Activated CD8-positive, alpha-beta memory T cell treated with anti-CD3 and anti-CD28 coated beads for 24 hours (primary cell): ENCODE measurements around the gene RGR.
"Not testable (repeated sequence)": the region's sequence is repeated elsewhere in the genome, so short reads cannot be mapped to it uniquely, and the experiment has no call there.

Experiments
- DNase-seq: peaks from one replicate; pipeline ENCODE4 v3.0.0-alpha.2; 2020

The RGR gene

DNA sequence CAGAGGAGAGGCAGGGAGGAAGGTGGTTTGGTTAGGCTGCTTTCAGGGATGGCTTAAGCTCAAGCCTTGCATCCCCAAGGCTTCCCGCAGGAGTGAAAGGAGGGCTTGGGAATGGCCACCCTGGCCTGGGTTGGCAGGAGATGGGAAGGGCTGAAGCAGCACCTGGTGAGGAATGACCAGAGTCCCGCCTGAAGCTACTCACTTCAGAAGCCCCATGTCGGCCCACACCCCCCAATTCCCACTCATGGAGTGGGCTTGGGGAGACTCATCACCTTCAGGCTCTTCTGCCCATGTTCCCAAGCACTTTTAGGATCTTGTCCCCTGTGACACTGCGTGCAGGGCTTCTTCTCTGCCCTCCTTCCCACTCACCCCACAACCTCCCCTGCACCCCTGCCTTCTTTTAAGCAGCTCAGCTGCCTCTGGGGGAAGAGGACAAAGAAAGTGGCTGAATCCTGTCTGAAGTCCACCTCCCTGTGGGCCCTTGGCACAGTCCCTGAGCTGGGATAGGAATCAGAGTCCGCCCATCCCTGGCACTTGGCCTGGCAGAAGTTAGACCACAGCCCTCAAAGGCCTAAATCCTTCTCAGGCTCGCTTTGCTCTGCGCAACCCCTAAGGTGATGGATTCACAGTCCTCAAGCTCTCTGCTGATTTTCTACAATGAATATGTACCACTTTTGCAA is 16.5 kb downstream of the RGR start:
- DNase-seq: peak; percentile 43

GRCh38 chr10:84262190-84262956 is 17.5 kb downstream of the RGR start:
- peak; percentile 42 for DNase-seq

DNA sequence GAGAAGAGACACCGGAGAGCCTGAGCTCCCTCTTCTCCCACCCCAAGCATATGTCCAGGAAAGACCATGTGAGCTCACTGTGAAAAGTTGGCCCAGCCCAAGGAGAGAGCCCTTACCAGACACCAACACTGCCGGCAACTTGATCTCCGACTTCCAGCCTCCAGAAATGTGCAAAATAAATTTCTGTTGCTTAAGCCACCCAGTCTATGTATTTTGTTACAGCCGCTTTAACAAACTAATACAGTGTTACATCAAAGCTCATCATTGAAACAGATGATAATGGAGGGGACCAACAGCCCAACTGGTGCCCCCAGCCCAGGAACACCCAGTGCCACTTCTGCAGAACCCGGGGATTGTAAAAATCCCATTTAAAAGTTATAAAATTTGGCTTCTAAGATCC is 18.9 kb downstream of the RGR start:
- peak; percentile 19 for DNase-seq

GRCh38 chr10:84264611-84265141 is 19.8 kb downstream of the RGR start:
- DNase-seq: peak; percentile 90

DNA sequence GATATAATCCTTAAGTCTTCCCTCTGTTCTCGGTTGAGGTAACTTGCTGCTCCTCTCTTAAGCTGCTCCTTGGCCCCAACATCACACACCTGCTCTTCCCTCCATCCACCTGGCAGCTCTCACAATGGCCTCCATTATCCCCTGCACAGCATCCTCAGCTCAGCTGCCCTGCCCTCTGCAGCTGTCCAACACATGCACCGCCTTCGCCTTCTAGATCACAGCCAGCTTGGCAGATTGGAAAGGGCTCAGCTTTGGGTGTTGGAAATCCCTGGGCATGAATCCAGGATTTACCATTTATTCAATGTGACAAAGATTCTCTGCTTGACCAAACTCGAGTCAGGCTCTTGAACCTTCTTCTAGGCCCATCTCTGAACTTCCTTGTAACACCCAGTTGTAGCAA is 20.6 kb downstream of the RGR start:
- DNase-seq: no peak

DNA sequence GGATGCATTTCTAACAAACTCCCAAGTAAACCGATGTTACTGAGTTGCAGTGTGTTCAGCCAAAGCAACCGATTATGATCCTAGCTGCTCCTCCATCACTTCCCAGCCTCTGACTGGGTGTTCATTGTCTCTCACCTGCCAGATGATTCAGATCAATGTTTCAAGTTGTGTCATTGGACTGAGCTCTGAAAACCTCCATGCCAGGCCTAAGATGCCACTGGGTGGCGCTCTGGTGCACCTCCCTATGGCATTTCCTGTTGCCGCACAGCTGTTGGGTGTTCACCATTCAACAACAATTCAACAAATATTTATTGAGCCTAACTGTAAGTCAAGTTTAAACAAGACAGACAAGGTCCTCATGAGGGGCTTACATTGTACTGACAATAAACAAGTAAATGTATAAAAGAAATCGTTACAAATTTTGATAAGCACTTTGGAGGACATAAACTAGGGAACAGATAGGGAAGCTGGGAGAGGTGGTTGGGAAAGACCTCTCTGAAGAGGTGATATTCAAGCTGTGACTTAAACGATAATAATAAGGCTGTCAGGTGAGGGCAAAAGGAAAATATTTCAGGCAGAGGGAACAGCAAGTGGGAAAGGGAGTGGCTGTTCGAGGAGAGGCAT is 22.8 kb downstream of the RGR start:
- DNase-seq: peak; percentile 84

- no peak for DNase-seq
These were observed 24.3 kb downstream of the RGR start for GRCh38 chr10:84269162-84269561.

DNA sequence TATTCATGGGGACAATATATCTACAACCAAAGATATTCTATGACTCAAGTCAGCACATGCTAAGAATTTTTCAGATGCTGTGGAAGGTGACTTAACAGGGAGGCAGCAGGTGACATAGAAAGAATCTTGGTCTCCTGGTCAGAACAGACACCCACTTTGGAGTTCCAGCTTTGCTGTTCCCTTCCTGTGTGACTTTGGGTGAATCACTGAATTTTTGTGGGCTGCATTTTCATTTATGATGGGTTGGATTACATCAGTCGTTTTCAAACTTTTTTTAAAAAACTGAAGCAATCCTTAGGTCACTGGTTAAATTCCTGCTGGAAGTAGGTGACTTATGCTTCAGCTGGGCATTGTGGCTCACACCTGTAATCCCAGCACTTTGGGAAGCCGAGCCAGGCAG is 24.9 kb downstream of the RGR start:
- no peak for DNase-seq

- DNase-seq: no peak
These were observed 25.9 kb downstream of the RGR start for GRCh38 chr10:84270708-84271107.

DNA sequence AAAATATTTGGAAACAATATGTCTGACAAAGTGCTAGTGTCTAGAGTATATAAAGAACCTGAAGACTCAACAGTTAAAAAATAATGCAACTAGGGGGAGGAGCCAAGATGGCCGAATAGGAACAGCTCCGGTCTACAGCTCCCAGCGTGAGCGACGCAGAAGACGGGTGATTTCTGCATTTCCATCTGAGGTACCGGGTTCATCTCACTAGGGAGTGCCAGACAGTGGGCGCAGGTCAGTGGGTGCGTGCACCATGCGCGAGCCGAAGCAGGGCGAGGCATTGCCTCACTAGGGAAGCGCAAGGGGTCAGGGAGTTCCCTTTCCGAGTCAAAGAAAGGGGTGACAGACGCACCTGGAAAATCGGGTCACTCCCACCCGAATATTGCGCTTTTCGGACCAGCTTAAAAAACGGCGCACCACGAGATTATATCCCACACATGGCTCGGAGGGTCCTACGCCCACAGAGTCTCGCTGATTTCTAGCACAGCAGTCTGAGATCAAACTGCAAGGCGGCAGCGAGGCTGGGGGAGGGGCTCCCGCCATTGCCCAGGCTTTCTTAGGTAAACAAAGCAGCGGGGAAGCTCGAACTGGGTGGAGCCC is 35.1 kb downstream of the RGR start:
- not testable (repeated sequence) for DNase-seq

DNA sequence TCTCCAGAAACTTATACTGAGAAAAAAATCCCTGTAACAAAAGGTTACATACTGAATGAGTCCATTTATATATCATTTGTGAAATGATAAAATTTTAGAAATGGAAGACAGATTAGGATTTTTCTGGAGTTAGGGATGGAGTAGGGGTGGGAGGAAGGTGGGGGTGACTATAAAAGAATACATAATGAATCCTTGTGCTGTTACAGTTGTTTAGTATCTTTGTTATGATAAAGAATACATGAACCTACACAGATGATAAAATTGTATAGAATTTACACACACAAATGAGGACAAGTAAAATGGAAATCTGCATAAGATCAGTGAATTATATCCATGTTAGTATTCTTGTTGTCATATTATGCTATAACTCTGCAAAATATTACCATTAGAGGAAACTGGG is 41.8 kb downstream of the RGR start:
- no peak for DNase-seq

GRCh38 chr10:84288151-84288550 is 43.3 kb downstream of the RGR start:
- no peak for DNase-seq

GRCh38 chr10:84289521-84290200 is 44.8 kb downstream of the RGR start:
- no peak for DNase-seq

- no peak for DNase-seq
These were observed 45.4 kb downstream of the RGR start for GRCh38 chr10:84290235-84290634.

GRCh38 chr10:84291384-84291783 is 46.5 kb downstream of the RGR start:
- DNase-seq: no peak

GRCh38 chr10:84292502-84292901 is 47.6 kb downstream of the RGR start:
- DNase-seq: no peak

GRCh38 chr10:84293171-84293570 is 48.3 kb downstream of the RGR start:
- no peak for DNase-seq

DNA sequence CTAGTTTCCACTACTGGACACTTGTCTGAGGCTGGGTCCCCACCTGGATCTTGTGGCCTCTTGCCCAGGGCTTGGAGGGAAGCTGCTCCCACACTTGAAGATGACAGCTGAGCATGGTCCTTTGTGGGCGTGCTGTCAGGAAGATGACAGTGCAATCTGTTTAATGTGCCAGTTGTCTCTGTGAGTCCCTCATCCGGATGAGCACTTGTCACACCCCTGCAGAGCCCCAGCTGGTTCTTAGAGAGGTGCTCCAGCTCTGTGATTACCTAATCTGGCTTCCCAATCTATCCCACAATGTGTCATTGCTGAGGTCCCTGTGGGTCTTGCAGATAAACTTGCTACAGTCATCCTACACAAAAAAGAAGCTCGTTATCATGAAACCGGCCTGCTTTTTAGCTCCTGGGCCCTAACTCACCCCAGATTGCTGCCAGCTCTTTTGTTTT is 48.7 kb downstream of the RGR start:
- DNase-seq: no peak

DNA sequence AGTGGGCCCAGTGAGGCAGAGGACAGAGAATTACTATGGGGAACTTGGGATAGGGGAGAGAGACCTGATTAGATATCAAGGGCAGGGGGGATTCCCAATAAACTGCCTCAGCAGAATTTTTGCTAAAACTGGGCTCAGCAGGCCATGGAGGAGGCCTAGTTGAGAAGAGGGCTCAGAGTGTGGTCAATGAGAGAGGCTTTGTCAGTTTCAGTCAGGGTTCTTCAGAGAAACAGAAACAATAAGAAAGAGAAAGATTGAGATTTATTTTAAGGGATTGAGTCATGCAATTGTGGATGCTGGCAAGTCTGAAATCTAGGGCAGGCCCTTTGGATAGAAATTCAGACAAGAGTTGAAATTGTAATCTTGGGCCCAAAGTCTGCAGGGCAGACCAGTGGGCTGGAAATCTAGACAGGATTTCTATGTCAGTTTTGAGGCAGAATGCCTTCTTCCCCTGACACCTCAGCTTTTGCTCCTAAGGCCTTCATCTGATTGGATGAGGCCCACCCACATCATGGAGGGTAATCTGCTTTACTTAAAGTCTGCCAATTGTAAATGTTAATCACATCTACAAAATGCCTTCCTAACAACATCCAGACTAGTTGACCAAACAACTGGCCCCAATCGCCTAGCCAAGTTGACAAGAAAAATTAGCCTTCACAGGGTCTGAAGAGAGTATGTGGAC is 50.1 kb downstream of the RGR start:
- DNase-seq: no peak

GRCh38 chr10:84296091-84296981 is 51.5 kb downstream of the RGR start:
- DNase-seq: no peak

DNA sequence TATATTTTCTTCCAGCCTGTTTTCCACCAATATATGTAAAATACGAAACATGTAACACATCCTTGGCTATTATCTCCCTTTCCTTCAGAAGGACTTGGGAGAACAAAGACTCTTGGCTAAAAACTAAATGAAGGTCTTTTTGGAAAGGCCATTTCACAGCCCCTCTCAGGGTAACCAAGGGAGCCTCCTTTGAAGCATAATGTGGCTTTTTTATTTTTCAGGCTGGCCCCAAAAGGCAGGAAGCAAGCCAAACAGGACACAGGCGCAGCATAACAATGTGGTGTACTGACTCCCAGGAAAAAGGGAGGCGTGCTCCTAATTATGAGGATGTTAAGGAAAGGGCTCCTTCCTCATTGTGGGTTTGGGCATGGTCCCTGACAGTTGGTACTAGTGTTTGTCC is 53.2 kb downstream of the RGR start:
- DNase-seq: no peak
